Tibial nerve (tissue), 4 donors: ENCODE results near the gene SLC38A4. TPM values are rescaled to one million over a fixed set of nuclear protein-coding genes. Genes with fewer than 3 reads are reported as not detected.

Experiments
- DNase-seq, 2 donors: peaks; one replicate each; pipeline ENCODE4 v3.0.0-alpha.2; 2019; ENCODE audit warnings: low spot score in 2 of 2
- H3K27ac ChIP-seq, 4 donors: fragments of 200-600 bp; sonication (generic) in 3 of 4; one replicate each; pipeline ENCODE4 v1.5.1; 2017 to 2019; ENCODE audit warnings: mild to moderate bottlenecking in 1 of 4
- H3K27me3 ChIP-seq, 2 donors: fragments of 200-600 bp; sonication (generic) in 1 of 2; one replicate each; pipeline versions ENCODE4 v1.5.1 to v1.6.0; 2017 to 2019
- H3K36me3 ChIP-seq, 3 donors: fragments of 200-600 bp; sonication (generic); one replicate each; pipeline ENCODE4 v1.5.1; 2018 to 2019
- H3K4me1 ChIP-seq, 4 donors: fragments of 200-600 bp; sonication (generic) in 3 of 4; one replicate each; pipeline ENCODE4 v1.5.1; 2017 to 2019
- H3K4me3 ChIP-seq, 4 donors: fragments of 200-600 bp; sonication (generic) in 3 of 4; one replicate each; pipeline ENCODE4 v1.5.1; 2017 to 2019; ENCODE audit warnings: mild to moderate bottlenecking in 1 of 4, moderate library complexity in 1 of 4
- H3K9me3 ChIP-seq, 4 donors: fragments of 200-600 bp; sonication (generic) in 3 of 4; one replicate each; pipeline ENCODE4 v1.5.1; 2017 to 2019
- CTCF ChIP-seq, 5 experiments: fragments of 200-600 bp in 3 of 5; fragments of 450-650 bp in 2 of 5; sonication (generic) in 3 of 5; IDR thresholded peaks; one replicate each; pipeline ENCODE4 v1.5.1; 2016 to 2019; ENCODE audit warnings: antibody characterized with exemption in 5 of 5, mild to moderate bottlenecking in 3 of 5, moderate library complexity in 2 of 5
- EP300 ChIP-seq, 2 donors: sonication (generic); formaldehyde crosslinking; IDR thresholded peaks; one replicate each; pipeline ENCODE4 v1.6.1; 2017; ENCODE audit warnings: antibody characterized with exemption in 2 of 2, mild to moderate bottlenecking in 1 of 2
- POLR2A ChIP-seq, 2 donors: fragments of 450-650 bp; IDR thresholded peaks; one replicate each; pipeline ENCODE4 v1.6.1; 2017; ENCODE audit warnings: antibody characterized with exemption in 2 of 2, mild to moderate bottlenecking in 2 of 2, moderate library complexity in 2 of 2
- WGBS, 2 donors: methylation state at CpG; one replicate each; pipeline ENCODE4 v1.1.5; 2018; 5-methylcytosine and 5-hydroxymethylcytosine counted together
- total RNA-seq, 4 donors: library from RNA; depleted of rRNA; stranded (reverse); fragments of >200 nt; gene quantifications; one replicate each; pipeline ENCODE4 v1.1.0, GENCODE V29; 2016

The SLC38A4 gene
- total RNA-seq, 4 donors from 2014 or later = 0.42 TPM; not detected in 3

DNA sequence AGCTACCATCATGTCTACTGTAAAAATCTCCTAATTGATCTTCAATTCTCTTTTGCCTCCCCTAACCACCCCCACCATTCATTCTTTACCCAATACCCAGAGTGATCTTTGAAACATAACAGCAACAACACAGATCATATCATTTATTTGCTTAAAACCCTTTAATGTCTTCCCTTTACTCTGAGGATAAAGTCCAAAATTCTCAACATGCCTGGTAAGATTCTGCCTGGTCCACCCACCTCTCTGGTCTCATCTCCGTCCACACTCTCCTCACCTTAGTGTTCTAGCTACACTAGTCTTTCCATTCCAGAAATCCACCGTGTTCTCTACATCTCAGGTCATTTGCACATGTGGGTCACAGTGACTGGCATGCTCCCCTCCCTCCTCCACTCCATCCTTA, 27.7 kb downstream of the SLC38A4 start:
- Histone ChIP-seq H3K36me3 (no peaks in the 10 kb centered on the region), H3K27ac (no peak overlapping the region), H3K27me3 (no peaks in the 10 kb centered on the region), H3K4me3 (no peak overlapping the region), H3K9me3 (peaks cover 0 to 9% (median 2%) of the 10 kb centered on the region in 4 donors), H3K4me1 (no peaks in the 10 kb centered on the region)
- no peak for DNase-seq
- TF ChIP-seq POLR2A (IDR thresholded peaks at IDR 0.05) (no peak), EP300 (IDR thresholded peaks at IDR 0.05) (no peak), CTCF (IDR thresholded peaks at IDR 0.05) (no peak)
- WGBS, 2 donors = 91% methylated on average over 2 of the region's 2 CpGs

DNA sequence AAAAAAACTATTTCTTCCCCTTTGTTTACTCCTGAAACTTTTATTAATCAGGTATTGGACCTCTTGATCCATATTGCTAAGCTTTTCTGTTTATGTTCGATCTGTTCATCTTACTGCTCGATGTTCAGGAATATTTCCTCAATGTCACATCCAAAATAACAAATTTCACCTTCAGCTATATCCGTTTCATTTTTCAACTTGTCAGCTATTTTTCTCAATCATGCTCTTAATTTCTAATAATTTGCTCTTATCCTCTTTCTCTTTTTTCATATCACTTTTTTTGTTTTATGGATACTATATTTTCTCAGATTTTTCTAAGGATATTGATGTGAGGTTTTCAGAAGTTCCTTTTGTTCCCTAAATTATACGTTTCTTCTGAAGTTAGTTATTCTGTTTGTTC, 29.8 kb downstream of the SLC38A4 start:
- no peak for TF ChIP-seq POLR2A (IDR thresholded peaks at IDR 0.05)
- TF ChIP-seq EP300 (IDR thresholded peaks at IDR 0.05) = no peak
- no peak for TF ChIP-seq CTCF (IDR thresholded peaks at IDR 0.05)
- Histone ChIP-seq H3K4me3 (no peak overlapping the region), H3K9me3 (peaks cover 0 to 9% (median 2%) of the 10 kb centered on the region in 4 donors), H3K4me1 (no peaks in the 10 kb centered on the region), H3K27ac (no peak overlapping the region), H3K27me3 (no peaks in the 10 kb centered on the region), H3K36me3 (no peaks in the 10 kb centered on the region)
- no peak for DNase-seq
- 94 to 95% methylated on average over 4 of the region's 4 CpGs for WGBS, 2 donors

DNA sequence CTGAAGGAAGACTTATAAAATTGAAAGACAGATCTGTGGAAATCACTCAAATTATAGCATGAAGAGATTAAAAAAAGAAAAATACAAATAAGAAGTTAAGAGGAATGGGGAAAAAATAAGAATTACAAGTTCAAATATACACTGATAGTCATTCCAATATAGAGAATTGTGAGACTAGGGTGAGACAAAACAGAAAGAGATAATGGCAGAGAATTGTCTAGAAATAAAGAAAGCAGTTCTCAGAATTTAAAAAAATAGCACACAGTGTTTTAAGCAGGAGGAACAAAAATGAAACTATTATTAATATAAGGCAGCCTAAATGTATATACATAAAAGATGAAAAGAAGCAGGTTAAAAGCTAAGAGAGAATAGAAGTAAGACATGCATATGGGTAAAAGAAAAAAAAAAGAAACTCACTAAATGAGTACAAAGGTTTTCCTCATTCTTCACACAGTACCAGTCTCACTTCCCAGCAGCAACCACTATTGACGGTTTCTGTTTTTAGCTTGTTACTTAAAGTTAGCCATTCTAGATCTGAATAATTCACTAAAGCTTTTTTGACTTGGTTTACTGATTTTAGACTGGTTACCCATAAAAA, 31.1 kb downstream of the SLC38A4 start:
- no peak overlapping the region for H3K27ac ChIP-seq
- TF ChIP-seq CTCF (IDR thresholded peaks at IDR 0.05) (no peak), EP300 (IDR thresholded peaks at IDR 0.05) (no peak), POLR2A (IDR thresholded peaks at IDR 0.05) (no peak)

GRCh38 chr12:46792925-46793324, 32.9 kb downstream of the SLC38A4 start:
- Histone ChIP-seq H3K36me3 (no peaks in the 10 kb centered on the region), H3K9me3 (peaks cover 0 to 9% (median 2%) of the 10 kb centered on the region in 4 donors), H3K27ac (no peak overlapping the region), H3K4me3 (no peak overlapping the region), H3K4me1 (no peaks in the 10 kb centered on the region), H3K27me3 (no peaks in the 10 kb centered on the region)
- no peak for DNase-seq
- 86 to 92% methylated on average over 3 of the region's 3 CpGs for WGBS, 2 donors
- TF ChIP-seq EP300 (IDR thresholded peaks at IDR 0.05) = no peak
- TF ChIP-seq CTCF (IDR thresholded peaks at IDR 0.05) = no peak
- no peak for TF ChIP-seq POLR2A (IDR thresholded peaks at IDR 0.05)

More for the DNA sequence above, 31.1 kb downstream of the SLC38A4 start:
- WGBS, 2 donors = 77 to 81% methylated on average over 1 of the region's 1 CpG
- no peaks in the 10 kb centered on the region for H3K27me3 ChIP-seq
- no peaks in the 10 kb centered on the region for H3K36me3 ChIP-seq
- no peak overlapping the region for H3K4me3 ChIP-seq
- DNase-seq = no peak
- peaks cover 0 to 9% (median 2%) of the 10 kb centered on the region in 4 donors for H3K9me3 ChIP-seq
- H3K4me1 ChIP-seq = no peaks in the 10 kb centered on the region

GRCh38 chr12:46790066-46790465, 35.7 kb downstream of the SLC38A4 start:
- 93 to 94% methylated on average over 1 of the region's 1 CpG for WGBS, 2 donors

More at GRCh38 chr12:46790066-46790465, 35.7 kb downstream of the SLC38A4 start:
- TF ChIP-seq POLR2A (IDR thresholded peaks at IDR 0.05) (no peak), EP300 (IDR thresholded peaks at IDR 0.05) (no peak), CTCF (IDR thresholded peaks at IDR 0.05) (no peak)
- H3K27ac ChIP-seq = no peak overlapping the region
- H3K4me1 ChIP-seq = no peaks in the 10 kb centered on the region
- H3K27me3 ChIP-seq = no peaks in the 10 kb centered on the region
- no peaks in the 10 kb centered on the region for H3K36me3 ChIP-seq
- peaks cover 0 to 9% (median 2%) of the 10 kb centered on the region in 4 donors for H3K9me3 ChIP-seq
- no peak overlapping the region for H3K4me3 ChIP-seq
- DNase-seq = no peak
